ENCODE measurements around the gene BDKRB1.

Gene BDKRB1

GRCh38 chr14:96255501-96256366, at the start of gene BDKRB1:
TSS of gene BDKRB1 (plus strand) at chr14:96256210. CDS start at chr14:96263683, 7,473 bp downstream.
- no peaks in the 10 kb centered on the region for H3K27me3 ChIP-seq (ENCODE audit: control insufficient read depth in 1 of 2, insufficient read depth in 2 of 2, low read length in 2 of 2)
- H3K9ac ChIP-seq (ENCODE audit: low read depth in 1 of 2, low read length in 2 of 2): no peak within 1 kb of the TSS
- H3K27ac ChIP-seq (ENCODE audit: low read depth, low read length): peak within 1 kb of the TSS; percentile 10
- no peaks in the 10 kb centered on the region for H3K9me3 ChIP-seq (ENCODE audit: control insufficient read depth in 1 of 2, low read length in 2 of 2)
- peaks cover 0 to 7% of the 10 kb centered on the region in 2 donors for H3K4me1 ChIP-seq (ENCODE audit: control insufficient read depth in 1 of 2, insufficient read depth in 2 of 2, low read length in 2 of 2)
- no peak within 1 kb of the TSS for H3K4me3 ChIP-seq (ENCODE audit: low read depth in 1 of 2, low read length in 2 of 2)
- no peaks in the 10 kb centered on the region for H3K36me3 ChIP-seq (ENCODE audit: control insufficient read depth in 1 of 2, insufficient read depth in 2 of 2, low read length in 2 of 2)

- Histone ChIP-seq H3K27me3 (ENCODE audit: control insufficient read depth in 1 of 2, insufficient read depth in 2 of 2, low read length in 2 of 2) (no peaks in the 10 kb centered on the region), H3K36me3 (ENCODE audit: control insufficient read depth in 1 of 2, insufficient read depth in 2 of 2, low read length in 2 of 2) (no peaks in the 10 kb centered on the region), H3K9ac (ENCODE audit: low read depth in 1 of 2, low read length in 2 of 2) (peak overlapping the region in 1 of 2 donors; percentile 80), H3K9me3 (ENCODE audit: control insufficient read depth in 1 of 2, low read length in 2 of 2) (no peaks in the 10 kb centered on the region), H3K4me1 (ENCODE audit: control insufficient read depth in 1 of 2, insufficient read depth in 2 of 2, low read length in 2 of 2) (peaks cover 34 to 42% of the 10 kb centered on the region in 2 donors), H3K27ac (ENCODE audit: low read depth, low read length) (peak overlapping the region; percentile 79), H3K4me3 (ENCODE audit: low read depth in 1 of 2, low read length in 2 of 2) (peak overlapping the region; percentile 64 to 76)
Observed at GRCh38 chr14:96206461-96206860, 49.5 kb upstream of the BDKRB1 start.

- H3K9ac ChIP-seq (ENCODE audit: low read depth in 1 of 2, low read length in 2 of 2): no peak overlapping the region
- H3K27me3 ChIP-seq (ENCODE audit: control insufficient read depth in 1 of 2, insufficient read depth in 2 of 2, low read length in 2 of 2): no peaks in the 10 kb centered on the region
- no peak overlapping the region for H3K27ac ChIP-seq (ENCODE audit: low read depth, low read length)
- no peaks in the 10 kb centered on the region for H3K9me3 ChIP-seq (ENCODE audit: control insufficient read depth in 1 of 2, low read length in 2 of 2)
- H3K4me1 ChIP-seq (ENCODE audit: control insufficient read depth in 1 of 2, insufficient read depth in 2 of 2, low read length in 2 of 2): peaks cover 29 to 37% of the 10 kb centered on the region in 2 donors
- no peaks in the 10 kb centered on the region for H3K36me3 ChIP-seq (ENCODE audit: control insufficient read depth in 1 of 2, insufficient read depth in 2 of 2, low read length in 2 of 2)
- no peak overlapping the region for H3K4me3 ChIP-seq (ENCODE audit: low read depth in 1 of 2, low read length in 2 of 2)
Observed at GRCh38 chr14:96207686-96208085, 48.3 kb upstream of the BDKRB1 start.

- Histone ChIP-seq H3K36me3 (ENCODE audit: control insufficient read depth in 1 of 2, insufficient read depth in 2 of 2, low read length in 2 of 2) (no peaks in the 10 kb centered on the region), H3K4me3 (ENCODE audit: low read depth in 1 of 2, low read length in 2 of 2) (no peak overlapping the region), H3K27me3 (ENCODE audit: control insufficient read depth in 1 of 2, insufficient read depth in 2 of 2, low read length in 2 of 2) (no peaks in the 10 kb centered on the region), H3K4me1 (ENCODE audit: control insufficient read depth in 1 of 2, insufficient read depth in 2 of 2, low read length in 2 of 2) (peaks cover 27 to 30% of the 10 kb centered on the region in 2 donors), H3K27ac (ENCODE audit: low read depth, low read length) (no peak overlapping the region), H3K9me3 (ENCODE audit: control insufficient read depth in 1 of 2, low read length in 2 of 2) (no peaks in the 10 kb centered on the region), H3K9ac (ENCODE audit: low read depth in 1 of 2, low read length in 2 of 2) (no peak overlapping the region)
Observed at GRCh38 chr14:96208739-96209138, 47.3 kb upstream of the BDKRB1 start.

GRCh38 chr14:96212140-96212539, 43.9 kb upstream of the BDKRB1 start:
- no peak overlapping the region for H3K4me3 ChIP-seq (ENCODE audit: low read depth in 1 of 2, low read length in 2 of 2)
- H3K9ac ChIP-seq (ENCODE audit: low read depth in 1 of 2, low read length in 2 of 2): no peak overlapping the region
- no peaks in the 10 kb centered on the region for H3K9me3 ChIP-seq (ENCODE audit: control insufficient read depth in 1 of 2, low read length in 2 of 2)
- H3K4me1 ChIP-seq (ENCODE audit: control insufficient read depth in 1 of 2, insufficient read depth in 2 of 2, low read length in 2 of 2): peaks cover 0 to 3% of the 10 kb centered on the region in 2 donors
- H3K27ac ChIP-seq (ENCODE audit: low read depth, low read length): no peak overlapping the region
- no peaks in the 10 kb centered on the region for H3K27me3 ChIP-seq (ENCODE audit: control insufficient read depth in 1 of 2, insufficient read depth in 2 of 2, low read length in 2 of 2)
- no peaks in the 10 kb centered on the region for H3K36me3 ChIP-seq (ENCODE audit: control insufficient read depth in 1 of 2, insufficient read depth in 2 of 2, low read length in 2 of 2)

GRCh38 chr14:96212896-96213295, 43.1 kb upstream of the BDKRB1 start:
- H3K36me3 ChIP-seq (ENCODE audit: control insufficient read depth in 1 of 2, insufficient read depth in 2 of 2, low read length in 2 of 2): no peaks in the 10 kb centered on the region
- H3K27ac ChIP-seq (ENCODE audit: low read depth, low read length): no peak overlapping the region
- H3K4me3 ChIP-seq (ENCODE audit: low read depth in 1 of 2, low read length in 2 of 2): no peak overlapping the region
- no peaks in the 10 kb centered on the region for H3K27me3 ChIP-seq (ENCODE audit: control insufficient read depth in 1 of 2, insufficient read depth in 2 of 2, low read length in 2 of 2)
- H3K9me3 ChIP-seq (ENCODE audit: control insufficient read depth in 1 of 2, low read length in 2 of 2): no peaks in the 10 kb centered on the region
- H3K4me1 ChIP-seq (ENCODE audit: control insufficient read depth in 1 of 2, insufficient read depth in 2 of 2, low read length in 2 of 2): no peaks in the 10 kb centered on the region
- no peak overlapping the region for H3K9ac ChIP-seq (ENCODE audit: low read depth in 1 of 2, low read length in 2 of 2)

- Histone ChIP-seq H3K27ac (ENCODE audit: low read depth, low read length) (no peak overlapping the region), H3K4me3 (ENCODE audit: low read depth in 1 of 2, low read length in 2 of 2) (no peak overlapping the region), H3K27me3 (ENCODE audit: control insufficient read depth in 1 of 2, insufficient read depth in 2 of 2, low read length in 2 of 2) (no peaks in the 10 kb centered on the region), H3K4me1 (ENCODE audit: control insufficient read depth in 1 of 2, insufficient read depth in 2 of 2, low read length in 2 of 2) (no peaks in the 10 kb centered on the region), H3K9ac (ENCODE audit: low read depth in 1 of 2, low read length in 2 of 2) (no peak overlapping the region), H3K36me3 (ENCODE audit: control insufficient read depth in 1 of 2, insufficient read depth in 2 of 2, low read length in 2 of 2) (no peaks in the 10 kb centered on the region), H3K9me3 (ENCODE audit: control insufficient read depth in 1 of 2, low read length in 2 of 2) (no peaks in the 10 kb centered on the region)
Observed at GRCh38 chr14:96213871-96214465, 42.0 kb upstream of the BDKRB1 start.

GRCh38 chr14:96214793-96215192, 41.2 kb upstream of the BDKRB1 start:
- Histone ChIP-seq H3K36me3 (ENCODE audit: control insufficient read depth in 1 of 2, insufficient read depth in 2 of 2, low read length in 2 of 2) (no peaks in the 10 kb centered on the region), H3K4me1 (ENCODE audit: control insufficient read depth in 1 of 2, insufficient read depth in 2 of 2, low read length in 2 of 2) (no peaks in the 10 kb centered on the region), H3K9me3 (ENCODE audit: control insufficient read depth in 1 of 2, low read length in 2 of 2) (no peaks in the 10 kb centered on the region), H3K27me3 (ENCODE audit: control insufficient read depth in 1 of 2, insufficient read depth in 2 of 2, low read length in 2 of 2) (no peaks in the 10 kb centered on the region), H3K9ac (ENCODE audit: low read depth in 1 of 2, low read length in 2 of 2) (no peak overlapping the region), H3K27ac (ENCODE audit: low read depth, low read length) (no peak overlapping the region), H3K4me3 (ENCODE audit: low read depth in 1 of 2, low read length in 2 of 2) (no peak overlapping the region)

- H3K27ac ChIP-seq (ENCODE audit: low read depth, low read length): no peak overlapping the region
- no peaks in the 10 kb centered on the region for H3K36me3 ChIP-seq (ENCODE audit: control insufficient read depth in 1 of 2, insufficient read depth in 2 of 2, low read length in 2 of 2)
- no peaks in the 10 kb centered on the region for H3K27me3 ChIP-seq (ENCODE audit: control insufficient read depth in 1 of 2, insufficient read depth in 2 of 2, low read length in 2 of 2)
- no peaks in the 10 kb centered on the region for H3K9me3 ChIP-seq (ENCODE audit: control insufficient read depth in 1 of 2, low read length in 2 of 2)
- no peak overlapping the region for H3K4me3 ChIP-seq (ENCODE audit: low read depth in 1 of 2, low read length in 2 of 2)
- H3K4me1 ChIP-seq (ENCODE audit: control insufficient read depth in 1 of 2, insufficient read depth in 2 of 2, low read length in 2 of 2): no peaks in the 10 kb centered on the region
- no peak overlapping the region for H3K9ac ChIP-seq (ENCODE audit: low read depth in 1 of 2, low read length in 2 of 2)
Observed at GRCh38 chr14:96215452-96216244, 40.4 kb upstream of the BDKRB1 start.

- no peak overlapping the region for H3K27ac ChIP-seq (ENCODE audit: low read depth, low read length)
- H3K4me1 ChIP-seq (ENCODE audit: control insufficient read depth in 1 of 2, insufficient read depth in 2 of 2, low read length in 2 of 2): no peaks in the 10 kb centered on the region
- H3K27me3 ChIP-seq (ENCODE audit: control insufficient read depth in 1 of 2, insufficient read depth in 2 of 2, low read length in 2 of 2): no peaks in the 10 kb centered on the region
- no peak overlapping the region for H3K4me3 ChIP-seq (ENCODE audit: low read depth in 1 of 2, low read length in 2 of 2)
- no peak overlapping the region for H3K9ac ChIP-seq (ENCODE audit: low read depth in 1 of 2, low read length in 2 of 2)
- no peaks in the 10 kb centered on the region for H3K36me3 ChIP-seq (ENCODE audit: control insufficient read depth in 1 of 2, insufficient read depth in 2 of 2, low read length in 2 of 2)
- H3K9me3 ChIP-seq (ENCODE audit: control insufficient read depth in 1 of 2, low read length in 2 of 2): no peaks in the 10 kb centered on the region
Observed at GRCh38 chr14:96216627-96217026, 39.4 kb upstream of the BDKRB1 start.

Measured in duodenal mucosa (tissue), 2 donors.